Ascending aorta (tissue), 2 donors: ENCODE results near the gene CNKSR3. TPM values are rescaled to one million over a fixed set of nuclear protein-coding genes. Genes with fewer than 3 reads are reported as not detected.

ENCODE experiments used
- DNase-seq, 2 donors: peaks; one replicate each; pipeline ENCODE4 v3.0.0-alpha.2; 2019; ENCODE audit warnings: low spot score in 2 of 2
- H3K27ac ChIP-seq, 2 donors: fragments of 200-600 bp; sonication (generic); one replicate each; pipeline ENCODE4 v1.5.1; 2016 to 2017; ENCODE audit warnings: mild to moderate bottlenecking in 1 of 2
- H3K27me3 ChIP-seq: fragments of 200-600 bp; sonication (generic); one replicate; pipeline ENCODE4 v1.5.1; 2017
- H3K36me3 ChIP-seq, 2 donors: fragments of 200-600 bp; sonication (generic); one replicate each; pipeline ENCODE4 v1.5.1; 2016
- H3K4me1 ChIP-seq, 2 donors: fragments of 200-600 bp; sonication (generic); one replicate each; pipeline ENCODE4 v1.5.1; 2016 to 2017; ENCODE audit warnings: mild to moderate bottlenecking in 1 of 2
- H3K4me3 ChIP-seq, 2 donors: fragments of 200-600 bp; sonication (generic); one replicate each; pipeline ENCODE4 v1.5.1; 2016 to 2017; ENCODE audit warnings: mild to moderate bottlenecking in 1 of 2
- H3K9me3 ChIP-seq, 2 donors: fragments of 200-600 bp; sonication (generic); one replicate each; pipeline ENCODE4 v1.5.1; 2016
- intact Hi-C: fragments of 100-400 bp; cut with DNase I; formaldehyde crosslinking; loops from one replicate; pipeline ENCODE4 v1.15.1; 2023
- total RNA-seq: library from RNA; depleted of rRNA; stranded (reverse); fragments of >200 nt; gene quantifications from one replicate; pipeline ENCODE4 v1.1.0, GENCODE V29; 2016
- TF ChIP-seq, protein P1 (sequence below), 3 experiments: fragments of 200-600 bp in 2 of 3; fragments of 450-650 bp in 1 of 3; sonication (generic) in 2 of 3; IDR thresholded peaks; one replicate each; pipeline ENCODE4 v1.5.1; 2016 to 2019; ENCODE audit warnings: antibody characterized with exemption in 3 of 3, mild to moderate bottlenecking in 1 of 3, moderate library complexity in 1 of 3

CNKSR3 gene
- total RNA-seq, 1 donor from 2014 or later = 9.7 TPM

DNA sequence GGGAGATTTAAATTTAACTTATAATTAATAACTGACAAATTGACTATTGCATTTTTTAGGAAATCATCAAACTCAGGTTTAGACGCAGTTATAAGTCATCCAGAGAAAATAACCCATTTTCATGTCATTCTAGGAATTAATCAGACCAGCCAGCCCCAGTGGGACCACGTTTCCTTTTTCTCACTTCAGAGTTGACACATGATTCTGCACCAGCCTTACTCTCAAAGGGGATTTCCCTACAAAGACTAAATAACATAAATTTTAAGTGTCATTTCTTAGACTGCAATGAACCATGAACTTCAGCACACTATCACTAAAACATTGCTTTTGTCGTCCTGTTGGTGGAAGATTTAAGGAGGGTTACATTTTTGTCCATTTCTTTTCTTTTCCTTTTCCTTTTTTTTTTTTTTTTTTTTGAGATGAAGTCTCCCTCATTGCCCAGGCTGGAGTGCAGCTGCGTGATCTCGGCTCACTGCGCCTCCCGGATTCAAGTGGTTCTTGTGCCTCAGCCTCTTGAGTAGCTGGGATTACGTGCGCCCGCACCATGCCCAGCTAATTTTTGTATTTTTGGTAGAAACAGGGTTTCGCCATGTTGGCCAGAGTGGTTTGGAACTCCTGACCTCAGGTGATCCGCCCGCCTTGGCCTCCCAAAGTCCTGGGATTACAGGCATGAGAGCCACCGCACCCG is 157.4 kb downstream of the CNKSR3 start:
- intact Hi-C loops = no loop called here
- no peak for DNase-seq
- H3K36me3 ChIP-seq = no peaks in the 10 kb centered on the region
- no peaks in the 10 kb centered on the region for H3K9me3 ChIP-seq
- no peak overlapping the region for H3K27ac ChIP-seq
- TF ChIP-seq, protein P1, sequence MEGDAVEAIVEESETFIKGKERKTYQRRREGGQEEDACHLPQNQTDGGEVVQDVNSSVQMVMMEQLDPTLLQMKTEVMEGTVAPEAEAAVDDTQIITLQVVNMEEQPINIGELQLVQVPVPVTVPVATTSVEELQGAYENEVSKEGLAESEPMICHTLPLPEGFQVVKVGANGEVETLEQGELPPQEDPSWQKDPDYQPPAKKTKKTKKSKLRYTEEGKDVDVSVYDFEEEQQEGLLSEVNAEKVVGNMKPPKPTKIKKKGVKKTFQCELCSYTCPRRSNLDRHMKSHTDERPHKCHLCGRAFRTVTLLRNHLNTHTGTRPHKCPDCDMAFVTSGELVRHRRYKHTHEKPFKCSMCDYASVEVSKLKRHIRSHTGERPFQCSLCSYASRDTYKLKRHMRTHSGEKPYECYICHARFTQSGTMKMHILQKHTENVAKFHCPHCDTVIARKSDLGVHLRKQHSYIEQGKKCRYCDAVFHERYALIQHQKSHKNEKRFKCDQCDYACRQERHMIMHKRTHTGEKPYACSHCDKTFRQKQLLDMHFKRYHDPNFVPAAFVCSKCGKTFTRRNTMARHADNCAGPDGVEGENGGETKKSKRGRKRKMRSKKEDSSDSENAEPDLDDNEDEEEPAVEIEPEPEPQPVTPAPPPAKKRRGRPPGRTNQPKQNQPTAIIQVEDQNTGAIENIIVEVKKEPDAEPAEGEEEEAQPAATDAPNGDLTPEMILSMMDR (IDR thresholded peaks at IDR 0.05) = no peak
- no peak overlapping the region for H3K4me3 ChIP-seq
- no peaks in the 10 kb centered on the region for H3K27me3 ChIP-seq
- H3K4me1 ChIP-seq = no peaks in the 10 kb centered on the region

DNA sequence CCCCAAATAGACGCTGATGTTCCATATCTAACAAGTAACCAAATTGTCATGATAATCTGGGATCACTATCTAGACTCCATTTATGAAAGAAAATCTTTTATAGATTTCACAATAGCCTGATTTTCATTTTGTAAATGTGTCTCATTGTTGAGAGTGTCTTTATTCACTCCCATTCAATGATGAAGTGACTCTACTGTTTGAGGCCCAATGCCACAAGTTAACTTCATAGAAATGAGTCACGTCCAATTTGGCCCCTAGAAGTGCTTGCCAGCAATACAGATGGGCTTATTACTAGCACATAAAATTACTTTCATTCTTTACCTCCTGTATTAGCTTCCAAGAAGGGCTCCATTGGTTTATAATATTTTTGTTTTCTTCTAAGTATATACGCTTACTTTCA is 160.2 kb downstream of the CNKSR3 start:
- DNase-seq = no peak
- no peak overlapping the region for H3K4me3 ChIP-seq
- H3K4me1 ChIP-seq = no peaks in the 10 kb centered on the region
- no peaks in the 10 kb centered on the region for H3K36me3 ChIP-seq
- no peaks in the 10 kb centered on the region for H3K27me3 ChIP-seq
- H3K27ac ChIP-seq = no peak overlapping the region
- TF ChIP-seq, protein P1 (IDR thresholded peaks at IDR 0.05) = no peak
- intact Hi-C loops = no loop called here
- no peaks in the 10 kb centered on the region for H3K9me3 ChIP-seq

DNA sequence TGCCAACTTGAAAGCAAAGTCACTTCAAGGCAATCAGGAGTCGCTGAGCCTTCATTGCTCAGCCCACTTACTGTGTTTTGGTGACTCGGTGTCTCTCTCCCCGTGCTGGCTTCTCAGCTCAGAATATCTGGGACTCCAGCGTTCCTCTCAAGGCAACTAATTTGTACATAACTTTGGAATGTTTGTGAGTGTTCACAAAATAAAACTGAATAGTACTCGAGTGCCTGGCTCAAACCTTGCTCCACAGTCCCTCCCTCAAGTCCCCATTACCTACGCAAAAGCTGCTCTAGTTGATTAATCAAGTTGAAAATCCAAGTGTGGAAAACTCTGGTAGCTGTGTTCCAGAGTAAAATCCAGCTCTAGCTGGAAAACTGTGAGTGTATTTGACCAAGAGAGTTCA is 162.5 kb downstream of the CNKSR3 start:
- H3K27ac ChIP-seq = no peak overlapping the region
- no peaks in the 10 kb centered on the region for H3K36me3 ChIP-seq
- no peak overlapping the region for H3K4me3 ChIP-seq
- no peaks in the 10 kb centered on the region for H3K27me3 ChIP-seq
- no peak for DNase-seq
- intact Hi-C loops = no loop called here
- no peaks in the 10 kb centered on the region for H3K4me1 ChIP-seq
- no peaks in the 10 kb centered on the region for H3K9me3 ChIP-seq
- TF ChIP-seq, protein P1 (IDR thresholded peaks at IDR 0.05) = no peak

DNA sequence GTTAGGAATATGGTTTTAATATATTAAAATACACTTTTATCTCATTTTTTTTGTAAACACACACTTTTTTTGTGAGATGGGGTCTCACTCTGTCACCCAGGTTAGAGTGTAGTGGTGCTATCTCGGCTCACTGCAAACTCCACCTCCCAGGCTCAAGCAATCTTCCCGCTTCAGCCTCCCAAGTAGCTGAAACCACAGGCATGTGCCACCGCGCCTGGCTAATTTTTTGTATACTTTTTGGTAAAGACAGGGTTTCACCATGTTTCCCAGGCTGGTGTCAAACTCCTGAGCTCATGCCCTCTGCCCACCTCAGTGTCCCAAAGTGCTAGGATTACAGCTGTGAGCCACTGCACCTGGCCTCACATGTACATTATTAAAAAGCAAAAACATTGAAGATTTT is 164.7 kb downstream of the CNKSR3 start:
- Histone ChIP-seq H3K27ac (no peak overlapping the region), H3K4me1 (no peaks in the 10 kb centered on the region), H3K27me3 (no peaks in the 10 kb centered on the region), H3K36me3 (no peaks in the 10 kb centered on the region), H3K4me3 (no peak overlapping the region), H3K9me3 (no peaks in the 10 kb centered on the region)
- TF ChIP-seq, protein P1 (IDR thresholded peaks at IDR 0.05) = no peak
- intact Hi-C loops = no loop called here
- DNase-seq = no peak

DNA sequence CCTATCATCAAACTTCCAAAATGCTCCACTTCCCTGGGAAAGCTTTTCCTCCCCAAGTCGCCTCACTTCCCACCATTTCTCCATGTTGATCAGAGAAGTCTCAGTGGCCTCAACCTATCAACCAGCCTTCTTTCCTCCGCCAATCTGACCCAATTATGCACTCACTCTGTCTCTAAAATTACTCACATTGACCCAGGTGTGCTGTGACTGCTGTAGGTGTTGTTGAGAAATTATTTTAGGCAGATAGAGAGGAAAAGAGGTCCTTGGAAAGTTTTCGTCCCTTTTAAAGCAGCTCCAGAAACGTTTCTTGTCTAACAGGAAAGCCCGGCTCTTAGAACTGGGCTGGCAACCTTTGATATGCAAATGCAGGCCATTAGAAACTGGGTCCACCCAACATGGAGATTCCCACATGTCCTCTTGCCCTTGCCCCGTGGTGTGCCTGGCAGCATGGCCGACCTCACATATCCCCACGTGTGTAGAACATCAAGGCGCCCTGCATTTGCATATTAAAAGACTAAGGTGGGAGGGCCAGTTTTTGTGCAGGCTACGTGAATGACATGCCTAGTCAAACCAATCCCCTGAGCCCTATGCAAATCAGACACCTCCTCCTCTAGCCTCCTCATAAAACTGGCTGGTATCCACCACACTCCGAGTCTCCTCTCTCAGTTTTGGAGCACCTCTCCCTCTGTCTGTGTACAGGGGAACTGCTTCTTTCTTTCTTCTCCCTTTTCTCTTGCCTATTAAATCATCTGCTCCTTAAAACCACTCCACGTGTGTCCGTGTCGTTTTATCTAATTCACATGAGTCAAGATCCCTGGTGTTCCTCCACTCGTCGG is 166.8 kb downstream of the CNKSR3 start:
- DNase-seq = no peak
- Histone ChIP-seq H3K36me3 (no peaks in the 10 kb centered on the region), H3K4me3 (no peak overlapping the region), H3K9me3 (no peaks in the 10 kb centered on the region), H3K27me3 (no peaks in the 10 kb centered on the region), H3K27ac (no peak overlapping the region), H3K4me1 (no peaks in the 10 kb centered on the region)
- intact Hi-C loops = no loop called here
- TF ChIP-seq, protein P1 (IDR thresholded peaks at IDR 0.05) = peak in 1 of 3 experiments; percentile 18
